GM10248 (cell line): ENCODE results near the gene HOXD10.

Experiments used
- CTCF ChIA-PET: fragments of 300-600 bp; sonication (Branson Sonifier 250); formaldehyde crosslinking; extraction: SDS; loops from one replicate; lab custom pipeline; 2021; ENCODE audit warnings: antibody characterized with exemption; lab: Yijun Ruan, JAX
- POLR2A ChIA-PET: fragments of 350-650 bp; sonication (Branson Sonifier 250); formaldehyde crosslinking; extraction: SDS; loops from one replicate; lab custom pipeline; 2020; ENCODE audit warnings: antibody characterized with exemption; lab: Yijun Ruan, JAX
- DNase-seq: peaks from one replicate; pipeline ENCODE4 v3.0.0; 2012; ENCODE audit errors: extremely low spot score
- CTCF ChIP-seq: IDR thresholded peaks from 2 replicates; pipeline ENCODE4 v1.5.1; 2012; ENCODE audit warnings: mild to moderate bottlenecking, low read depth; ENCODE audit errors: extremely low read depth, missing control alignments, control extremely low read depth

The HOXD10 gene

GRCh38 chr2:176072951-176073904 is 43.4 kb upstream of the HOXD10 start:
- ChIA-PET POLR2A (no interaction called here), CTCF (interaction anchor here (0.8 to 1.2 kb wide), 2 partner anchors 12 to 15 kb away, joined by 3 to 4 read pairs; no protein-coding TSS in a partner anchor)
- DNase-seq = no peak
- TF ChIP-seq CTCF = no peak

- CTCF ChIA-PET = interaction anchor here (1.0 kb wide), 1 partner anchor 15 kb away, joined by 3 read pairs; no protein-coding TSS in a partner anchor
Observed at GRCh38 chr2:176074919-176075425, 41.6 kb upstream of the HOXD10 start.

GRCh38 chr2:176075481-176075880 is 41.1 kb upstream of the HOXD10 start:
- CTCF ChIA-PET = no interaction called here
- no peak for DNase-seq
- POLR2A ChIA-PET = no interaction called here
- no peak for TF ChIP-seq CTCF

More at GRCh38 chr2:176074919-176075425, 41.6 kb upstream of the HOXD10 start:
- no peak for DNase-seq
- POLR2A ChIA-PET = no interaction called here
- no peak for TF ChIP-seq CTCF

- no peak for TF ChIP-seq CTCF
- ChIA-PET POLR2A (no interaction called here), CTCF (interaction anchor here (1.7 kb wide), 1 partner anchor 51 kb away, joined by 7 read pairs; no protein-coding TSS in a partner anchor)
- DNase-seq = no peak
Observed at GRCh38 chr2:176076063-176076462, 40.5 kb upstream of the HOXD10 start.

GRCh38 chr2:176076796-176077195 is 39.8 kb upstream of the HOXD10 start:
- DNase-seq = no peak
- ChIA-PET CTCF (interaction anchor here (1.4 to 1.7 kb wide), 2 partner anchors 21 to 50 kb away, joined by 4 to 7 read pairs; no protein-coding TSS in a partner anchor), POLR2A (no interaction called here)
- TF ChIP-seq CTCF = no peak

GRCh38 chr2:176078541-176079284 is 37.9 kb upstream of the HOXD10 start:
- DNase-seq = no peak
- ChIA-PET CTCF (no interaction called here), POLR2A (no interaction called here)
- no peak for TF ChIP-seq CTCF
